CD4-positive, alpha-beta T cell treated with Interferon gamma for 1 hour (primary cell): ENCODE measurements around the gene PGAP6.
A peak's percentile ranks its signal among the peaks of the same experiment; 100 is the strongest.
"Not testable (repeated sequence)": the region's sequence is repeated elsewhere in the genome, so short reads cannot be mapped to it uniquely, and the experiment has no call there.

ENCODE experiments used
- DNase-seq: peaks from one replicate; pipeline ENCODE4 v3.0.0-alpha.2; 2020

PGAP6 gene

DNA sequence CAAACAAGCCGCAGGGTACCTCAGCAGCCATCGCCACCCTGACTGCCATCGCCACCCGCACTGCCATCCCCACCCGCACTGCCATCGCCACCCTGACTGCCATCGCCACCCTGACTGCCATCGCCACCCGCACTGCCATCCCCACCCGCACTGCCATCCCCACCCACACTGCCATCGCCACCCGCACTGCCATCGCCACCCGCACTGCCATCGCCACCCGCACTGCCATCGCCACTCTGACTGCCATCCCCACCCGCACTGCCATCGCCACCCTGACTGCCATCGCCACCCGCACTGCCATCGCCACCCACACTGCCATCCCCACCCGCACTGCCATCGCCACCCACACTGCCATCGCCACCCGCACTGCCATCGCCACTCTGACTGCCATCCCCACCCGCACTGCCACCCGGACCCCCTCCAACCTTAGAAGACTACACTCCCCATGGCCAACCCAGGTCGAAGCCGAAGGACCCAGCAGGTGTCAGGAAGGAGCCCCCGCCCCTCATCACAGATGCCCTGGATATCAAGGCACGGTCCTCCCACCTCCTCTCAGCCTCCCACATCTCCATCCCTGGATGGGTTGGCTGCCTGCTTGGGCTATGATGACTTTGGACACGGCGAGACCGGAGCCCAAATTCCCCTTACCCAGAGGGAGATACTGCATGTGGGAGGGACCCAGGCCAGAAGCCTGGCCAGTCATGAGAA lies 3.5 kb downstream of the PGAP6 start:
- not testable (repeated sequence) for DNase-seq

GRCh38 chr16:377419-377951 lies 4.3 kb downstream of the PGAP6 start:
- no peak for DNase-seq

- DNase-seq, result no peak
Measured at GRCh38 chr16:376817-377418, 4.9 kb downstream of the PGAP6 start.

- no peak for DNase-seq
Measured at GRCh38 chr16:375927-376816, 5.6 kb downstream of the PGAP6 start.

DNA sequence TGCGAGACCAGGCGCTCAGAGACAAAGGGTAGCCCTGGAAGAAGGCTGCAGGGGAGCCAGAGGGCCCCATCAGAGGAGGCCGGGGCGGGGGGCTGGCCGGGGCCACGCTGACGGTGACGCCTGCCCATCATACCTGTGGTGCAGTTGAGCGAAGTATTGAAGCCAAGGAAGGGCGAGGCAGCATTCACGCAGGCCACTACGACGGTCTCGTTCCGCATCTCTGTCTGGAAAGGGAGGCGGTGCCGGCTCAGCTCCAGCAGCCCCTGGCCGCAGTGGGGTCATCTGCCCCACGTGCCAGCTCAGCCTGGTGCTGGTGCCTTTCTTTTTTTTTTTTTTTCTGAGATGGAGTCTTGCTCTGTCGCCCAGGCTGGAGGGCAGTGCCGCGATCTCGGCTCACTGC lies 6.6 kb downstream of the PGAP6 start:
- DNase-seq, result no peak

DNA sequence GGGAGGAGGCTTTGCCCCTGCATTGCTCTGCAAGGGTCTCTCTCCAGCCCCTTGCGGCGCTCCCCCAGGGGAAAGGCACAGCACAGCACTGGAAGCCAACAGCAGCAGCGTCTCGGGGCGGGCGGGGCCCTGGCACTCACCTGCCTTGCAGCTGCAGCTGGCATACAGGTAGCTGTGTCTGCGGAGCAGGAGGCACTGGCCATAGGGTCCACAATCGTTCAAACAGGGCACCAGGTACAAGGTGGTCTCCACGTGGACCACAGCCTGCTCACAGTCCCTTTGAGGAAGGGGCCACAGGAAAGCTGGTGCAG lies 7.2 kb downstream of the PGAP6 start:
- no peak for DNase-seq

DNA sequence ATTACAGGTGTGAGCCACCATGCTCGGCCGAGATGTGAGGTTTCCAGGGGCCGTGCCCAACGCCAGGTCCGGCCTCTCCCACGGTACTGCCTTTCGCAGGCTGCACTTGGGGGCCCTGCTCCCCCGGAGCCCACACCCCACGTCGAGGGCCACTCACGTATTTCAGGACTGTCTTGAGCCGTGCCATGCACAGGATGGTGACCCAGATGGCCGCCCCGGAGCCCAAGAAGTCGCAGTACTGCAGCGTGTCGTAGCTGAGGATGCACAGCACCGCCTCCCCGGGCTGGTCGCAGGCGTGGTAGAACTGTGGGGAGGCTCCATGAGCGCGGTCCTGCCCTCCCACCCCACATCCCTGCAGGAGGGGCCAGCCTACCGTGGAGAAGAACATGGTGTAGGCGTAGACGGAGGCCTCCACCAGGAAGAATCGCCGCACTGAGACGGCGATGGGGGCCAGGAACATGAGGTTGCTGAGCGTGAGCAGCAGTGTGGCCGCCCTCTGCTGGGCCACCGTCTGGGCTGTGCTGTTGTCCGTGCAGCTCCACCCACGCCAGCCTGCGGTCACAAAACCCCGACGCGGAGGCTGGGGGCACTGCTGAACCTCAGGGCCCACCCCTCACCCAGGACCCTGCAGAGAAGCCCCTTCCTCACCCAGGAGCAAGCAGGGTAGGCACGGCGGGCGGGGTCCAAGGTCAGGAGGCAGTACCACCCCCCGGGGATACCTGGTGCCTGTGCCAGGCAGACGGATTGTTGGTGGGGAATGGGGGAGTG lies 7.7 kb downstream of the PGAP6 start:
- no peak for DNase-seq

GRCh38 chr16:373020-373598 lies 8.7 kb downstream of the PGAP6 start:
- no peak for DNase-seq

GRCh38 chr16:372302-372983 lies 9.3 kb downstream of the PGAP6 start:
- DNase-seq, result no peak

DNA sequence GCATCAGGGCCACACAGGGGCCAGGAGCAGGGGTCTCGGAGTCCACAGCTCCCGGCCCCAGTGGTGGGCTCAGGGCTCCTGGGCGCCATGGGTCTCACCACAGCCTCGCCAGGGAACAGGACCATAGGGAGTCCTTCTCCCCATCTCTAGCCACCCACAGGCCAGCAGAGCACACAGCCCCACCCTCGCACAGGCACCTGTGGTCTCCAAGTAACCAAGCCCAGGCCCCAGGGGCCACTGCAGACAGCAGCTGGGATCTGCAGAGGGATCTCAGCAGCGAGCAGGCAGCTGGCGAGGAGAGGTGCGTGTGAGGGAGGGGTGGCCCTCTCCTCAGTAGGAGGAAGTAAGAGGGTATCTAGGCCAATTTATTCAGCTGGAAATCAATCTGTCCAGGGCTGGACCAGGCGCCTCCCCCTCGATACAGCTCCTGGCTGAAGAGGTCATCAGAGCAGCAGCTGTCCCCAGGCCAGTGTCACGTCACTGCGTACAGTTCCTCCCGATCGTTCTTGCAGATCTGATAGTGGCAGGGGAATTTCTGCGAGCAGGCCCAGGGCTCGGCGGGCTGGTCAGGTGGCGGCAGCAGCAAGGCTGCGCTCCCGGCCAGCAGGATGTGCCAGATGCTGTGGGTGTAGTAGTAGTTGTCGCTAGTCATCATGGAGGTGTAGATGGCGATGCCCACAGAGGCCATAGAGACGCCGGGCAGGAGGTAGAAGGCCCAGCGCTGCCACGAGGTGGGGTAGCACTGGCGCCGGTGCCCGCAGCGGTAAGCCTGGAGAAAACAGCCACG lies 10.1 kb downstream of the PGAP6 start:
- no peak for DNase-seq

GRCh38 chr16:370979-371514 lies 10.7 kb downstream of the PGAP6 start:
- DNase-seq, result no peak

DNA sequence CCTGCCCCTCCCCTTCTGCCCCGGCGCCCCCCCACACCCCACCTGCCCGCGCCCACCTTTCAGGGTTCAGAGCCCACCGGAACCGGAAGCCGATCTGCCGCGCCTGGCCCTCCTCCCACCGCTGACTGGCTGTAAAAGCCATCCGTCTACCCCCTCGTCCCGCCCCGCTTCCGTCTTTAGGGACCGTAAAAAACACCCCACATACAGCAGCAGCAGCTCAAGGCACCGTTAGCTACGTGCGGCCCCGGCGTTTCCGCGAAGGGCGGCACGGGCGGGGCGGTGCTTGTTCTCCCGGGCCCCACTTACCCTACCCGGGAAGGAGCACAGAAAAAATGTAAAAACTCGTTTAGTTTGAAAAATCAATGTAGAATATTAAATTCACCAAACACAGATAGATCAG lies 11.3 kb downstream of the PGAP6 start, which contains the start of gene MRPL28:
Gene MRPL28 (minus strand): TSS at position 96 of the 400 bp plus-strand sequence. CDS start 320 bp downstream, outside the sequence.
- DNase-seq, result peak; percentile 93

GRCh38 chr16:369866-370436 lies 11.8 kb downstream of the PGAP6 start:
- DNase-seq, result no peak

DNA sequence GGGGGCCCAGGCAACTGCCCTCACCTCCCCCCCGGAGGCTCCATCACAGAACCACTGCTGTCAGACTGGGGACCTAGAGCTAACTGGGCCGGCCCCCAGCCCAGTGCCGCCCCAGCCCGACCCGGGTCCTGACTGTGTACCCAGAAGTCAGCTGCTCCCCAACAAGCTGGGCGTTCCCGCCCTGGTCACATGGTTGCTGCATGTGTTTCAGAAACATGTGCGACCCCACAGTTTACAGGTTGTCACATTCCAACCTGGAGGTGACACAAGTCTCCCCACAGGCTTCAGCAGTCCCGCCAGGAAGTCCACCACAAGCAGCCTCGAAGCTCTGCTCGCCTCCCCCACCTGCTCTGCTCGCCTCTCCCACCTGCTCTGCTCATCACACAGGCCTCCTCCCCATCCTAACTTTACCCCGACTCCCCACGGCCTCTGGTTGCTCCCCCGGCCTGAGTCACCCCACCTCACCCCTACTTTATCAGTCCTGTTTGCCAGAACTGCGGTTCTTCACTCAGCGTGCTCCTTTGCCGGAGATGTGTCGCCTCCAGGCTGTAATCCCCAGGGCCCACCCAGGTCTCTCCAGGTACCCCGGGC lies 12.4 kb downstream of the PGAP6 start:
- no peak for DNase-seq

DNA sequence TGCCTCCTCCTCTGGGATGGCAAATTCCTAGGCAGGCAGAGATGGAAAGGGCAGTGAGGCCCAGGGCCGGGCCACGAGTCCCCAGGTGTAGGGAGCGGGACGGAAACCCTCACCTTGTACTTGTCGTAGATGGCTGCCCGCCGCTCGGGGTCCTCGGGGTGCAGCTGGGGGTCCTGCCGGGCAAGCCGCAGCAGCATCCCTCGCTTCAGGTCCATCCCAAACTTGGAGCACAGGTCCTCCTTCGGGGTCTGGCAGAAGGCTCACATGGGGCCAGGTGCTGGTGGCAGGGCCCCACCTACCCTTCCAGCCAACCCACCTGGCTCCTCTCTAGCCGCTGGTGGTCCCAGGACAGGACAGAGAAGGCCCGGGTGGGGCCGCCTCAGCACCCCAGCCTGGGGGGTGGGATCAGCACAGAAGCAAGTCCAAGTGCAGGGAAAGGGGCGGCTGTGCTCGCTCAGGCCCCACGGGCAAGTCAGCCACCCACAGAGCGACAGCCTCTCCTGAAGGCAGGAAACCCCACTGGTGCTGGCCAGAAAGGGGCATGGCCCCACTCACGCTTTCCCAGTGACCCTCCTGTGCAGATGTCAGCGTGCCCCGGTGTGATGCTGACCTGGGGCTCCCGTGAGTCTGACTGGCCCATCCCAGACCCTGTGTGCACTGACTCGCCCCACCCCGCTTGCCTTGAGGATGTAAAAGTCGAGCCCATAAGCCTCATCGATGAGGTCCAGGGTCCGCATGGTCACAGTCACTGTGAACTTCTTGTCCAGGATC lies 13.2 kb downstream of the PGAP6 start:
- no peak for DNase-seq

DNA sequence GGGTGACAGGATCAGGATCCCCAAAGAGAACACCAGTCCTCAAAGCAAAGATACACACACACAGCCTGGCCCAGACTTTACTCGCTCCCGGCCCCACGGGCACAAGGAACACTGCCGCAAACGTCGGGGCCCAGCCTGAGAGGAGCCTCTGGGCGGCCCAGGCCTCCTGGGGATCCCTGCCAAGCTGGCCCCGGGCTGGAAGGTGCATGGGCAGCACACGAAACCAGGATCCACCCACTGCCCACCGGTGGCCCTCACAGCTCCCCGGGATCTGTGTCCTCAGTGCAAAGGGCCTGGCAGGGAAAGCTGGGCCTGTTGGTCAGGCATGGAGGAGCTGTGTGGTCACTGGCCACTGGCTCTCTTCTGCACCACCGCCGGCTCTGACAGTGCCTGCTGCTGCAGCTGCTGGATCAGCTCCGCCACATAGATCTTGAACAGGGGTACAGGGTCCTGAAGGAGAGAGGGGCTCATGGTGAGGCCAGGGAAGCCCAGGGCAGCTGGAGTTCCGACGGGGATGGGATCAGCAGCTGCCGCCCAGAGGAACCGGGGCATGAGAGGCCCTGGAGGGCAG lies 14.4 kb downstream of the PGAP6 start:
- DNase-seq, result no peak

GRCh38 chr16:366476-366875 lies 15.3 kb downstream of the PGAP6 start:
- DNase-seq, result no peak

DNA sequence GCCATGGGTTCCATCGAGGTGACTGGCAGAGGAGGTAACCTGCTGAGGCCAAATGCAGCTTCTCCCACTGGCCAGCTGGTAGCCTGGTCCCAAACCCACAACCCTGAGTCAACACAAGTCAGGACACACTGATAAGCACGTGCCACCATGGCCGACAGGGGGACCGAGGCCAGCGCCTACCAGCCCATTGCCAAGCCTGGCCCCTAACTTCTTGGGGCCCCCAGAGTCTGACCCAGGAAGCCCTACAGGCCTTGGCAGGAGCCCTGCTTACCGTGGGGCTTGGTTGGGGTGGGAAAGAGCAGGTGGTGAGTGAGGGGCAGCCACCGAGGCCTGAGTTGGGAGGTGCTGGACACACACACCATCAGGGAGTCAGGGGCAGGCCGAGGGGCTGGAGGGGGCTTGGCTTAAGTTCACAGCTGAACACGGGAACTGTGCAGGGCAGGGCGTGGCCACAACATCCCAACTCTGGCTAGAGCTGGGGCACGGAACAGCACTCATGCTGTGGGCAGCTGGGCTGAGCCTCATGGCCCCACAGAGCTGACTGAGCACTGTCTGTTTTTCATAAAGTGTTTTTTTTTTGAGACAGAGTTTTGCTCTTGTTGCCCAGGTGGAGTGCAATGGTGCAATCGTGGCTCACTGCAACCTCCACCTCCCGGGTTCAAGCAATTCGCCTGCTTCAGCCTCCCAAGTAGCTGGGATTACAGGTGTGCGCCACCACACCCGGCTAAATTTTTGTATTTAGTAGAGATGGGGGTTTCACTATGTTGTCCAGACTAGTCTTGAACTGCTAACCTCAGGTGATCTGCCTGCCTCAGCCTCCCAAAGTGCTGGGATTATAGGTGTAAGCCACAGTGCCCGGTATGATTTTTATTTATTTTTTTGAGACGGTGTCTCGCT lies 16.9 kb downstream of the PGAP6 start:
- no peak for DNase-seq
